ENCODE results near the gene GUCY2C. TPM values are rescaled to one million over a fixed set of nuclear protein-coding genes. Genes with fewer than 3 reads are reported as not detected.

Gene GUCY2C
- total and polyA plus RNA-seq, 2 donors (not counting 1 experiment from before 2014, with no cell fraction given) = 0.28 to 0.37 TPM

DNA sequence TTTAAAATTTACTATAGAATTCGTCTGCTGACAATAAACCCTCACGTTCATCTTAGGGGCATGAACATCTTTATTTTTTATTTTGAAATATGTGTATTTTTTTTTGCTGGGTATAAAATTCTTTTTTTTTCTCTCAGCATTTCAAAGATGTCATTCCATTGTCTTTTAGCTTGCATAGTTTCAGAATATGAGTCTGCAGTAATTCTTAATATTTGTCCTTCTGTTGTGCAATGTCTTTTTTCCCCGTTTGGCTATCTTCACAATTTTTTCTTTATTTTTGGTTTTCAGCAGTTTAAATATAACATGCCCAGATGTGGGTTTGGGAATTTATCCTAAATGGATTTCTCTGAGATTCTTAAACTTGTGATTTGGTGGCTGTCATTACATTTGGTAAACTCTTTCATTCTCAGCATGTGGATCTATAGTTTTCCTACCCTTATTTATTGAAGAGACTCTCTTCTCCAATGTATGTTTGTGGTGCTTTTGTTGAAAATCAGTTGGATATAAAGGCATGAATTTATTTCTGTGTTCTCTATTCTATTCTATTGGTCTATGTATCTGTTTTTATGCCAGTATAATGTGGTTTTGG lies 90.9 kb downstream of the GUCY2C start:
- H3K9me3 Mint-ChIP-seq (ENCODE audit: insufficient read depth) = peaks cover 22% of the 10 kb centered on the region
- no peak overlapping the region for H2AFZ ChIP-seq (ENCODE audit: insufficient read depth, low read depth, low read length, poor library complexity, severe bottlenecking)
- H3K4me2 ChIP-seq (replicated peaks; ENCODE audit: low read depth, low read length, poor library complexity, severe bottlenecking) = no peak overlapping the region
- H3K4me3 ChIP-seq (ENCODE audit: control extremely low read depth in 1 of 5, extremely low read depth in 1 of 5, insufficient read depth in 1 of 5, low read depth in 2 of 5, low read length in 4 of 5) = no peak overlapping the region
- H3K79me2 ChIP-seq (ENCODE audit: control insufficient read depth, insufficient read depth, low read length) = no peaks in the 10 kb centered on the region
- H3K4me1 Mint-ChIP-seq = peaks cover 5% of the 10 kb centered on the region
- no peak overlapping the region for H3K27ac Mint-ChIP-seq
- H3K4me3 Mint-ChIP-seq = no peak overlapping the region
- no peaks in the 10 kb centered on the region for H3K27me3 Mint-ChIP-seq
- H3K9ac ChIP-seq (ENCODE audit: low read length) = no peak overlapping the region
- WGBS (ENCODE audit: insufficient coverage) = no CpG with 5 or more reads among the region's 3 CpGs
- H3K9me3 ChIP-seq (ENCODE audit: control extremely low read depth in 1 of 3, control insufficient read depth in 2 of 3, insufficient read depth in 1 of 3, low read length in 2 of 3) = peaks cover 5 to 34% (median 21%) of the 10 kb centered on the region in 3 donors
- DNase-seq (no peak), ATAC-seq (ENCODE audit: low read depth) (no peak)
- POLR2A ChIA-PET = no interaction called here
- no peaks in the 10 kb centered on the region for H3K27me3 ChIP-seq (replicated peaks in 1 of 4; ENCODE audit: control extremely low read depth in 1 of 4, control insufficient read depth in 3 of 4, insufficient read depth in 4 of 4, low read length in 3 of 4)
- no peaks in the 10 kb centered on the region for H3K36me3 ChIP-seq (replicated peaks in 1 of 2; ENCODE audit: control extremely low read depth in 1 of 2, control insufficient read depth in 1 of 2, extremely low read depth in 1 of 2, insufficient read depth in 2 of 2, low read length in 1 of 2)
- no peaks in the 10 kb centered on the region for H3K4me1 ChIP-seq (ENCODE audit: control insufficient read depth in 2 of 2, insufficient read depth in 2 of 2, low read length in 2 of 2)
- H3K27ac ChIP-seq (ENCODE audit: low read length in 2 of 2) = no peak overlapping the region
- CTCF ChIA-PET = interaction anchor here (0.9 kb wide), 1 partner anchor 9 kb away, joined by 3 read pairs; no protein-coding TSS in a partner anchor
- TF ChIP-seq, protein P1, sequence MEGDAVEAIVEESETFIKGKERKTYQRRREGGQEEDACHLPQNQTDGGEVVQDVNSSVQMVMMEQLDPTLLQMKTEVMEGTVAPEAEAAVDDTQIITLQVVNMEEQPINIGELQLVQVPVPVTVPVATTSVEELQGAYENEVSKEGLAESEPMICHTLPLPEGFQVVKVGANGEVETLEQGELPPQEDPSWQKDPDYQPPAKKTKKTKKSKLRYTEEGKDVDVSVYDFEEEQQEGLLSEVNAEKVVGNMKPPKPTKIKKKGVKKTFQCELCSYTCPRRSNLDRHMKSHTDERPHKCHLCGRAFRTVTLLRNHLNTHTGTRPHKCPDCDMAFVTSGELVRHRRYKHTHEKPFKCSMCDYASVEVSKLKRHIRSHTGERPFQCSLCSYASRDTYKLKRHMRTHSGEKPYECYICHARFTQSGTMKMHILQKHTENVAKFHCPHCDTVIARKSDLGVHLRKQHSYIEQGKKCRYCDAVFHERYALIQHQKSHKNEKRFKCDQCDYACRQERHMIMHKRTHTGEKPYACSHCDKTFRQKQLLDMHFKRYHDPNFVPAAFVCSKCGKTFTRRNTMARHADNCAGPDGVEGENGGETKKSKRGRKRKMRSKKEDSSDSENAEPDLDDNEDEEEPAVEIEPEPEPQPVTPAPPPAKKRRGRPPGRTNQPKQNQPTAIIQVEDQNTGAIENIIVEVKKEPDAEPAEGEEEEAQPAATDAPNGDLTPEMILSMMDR (IDR thresholded peaks at IDR 0.05) = no peak
- no peak for TF ChIP-seq EZH2 (IDR thresholded peaks at IDR 0.05; ENCODE audit: borderline replicate concordance, insufficient read depth, low read depth, low read length, poor library complexity, severe bottlenecking)
- intact Hi-C loops (cut with micrococcal nuclease) = no loop called here
- H4K20me1 ChIP-seq (ENCODE audit: control insufficient read depth, insufficient read depth, low read length, poor library complexity, severe bottlenecking) = no peaks in the 10 kb centered on the region

DNA sequence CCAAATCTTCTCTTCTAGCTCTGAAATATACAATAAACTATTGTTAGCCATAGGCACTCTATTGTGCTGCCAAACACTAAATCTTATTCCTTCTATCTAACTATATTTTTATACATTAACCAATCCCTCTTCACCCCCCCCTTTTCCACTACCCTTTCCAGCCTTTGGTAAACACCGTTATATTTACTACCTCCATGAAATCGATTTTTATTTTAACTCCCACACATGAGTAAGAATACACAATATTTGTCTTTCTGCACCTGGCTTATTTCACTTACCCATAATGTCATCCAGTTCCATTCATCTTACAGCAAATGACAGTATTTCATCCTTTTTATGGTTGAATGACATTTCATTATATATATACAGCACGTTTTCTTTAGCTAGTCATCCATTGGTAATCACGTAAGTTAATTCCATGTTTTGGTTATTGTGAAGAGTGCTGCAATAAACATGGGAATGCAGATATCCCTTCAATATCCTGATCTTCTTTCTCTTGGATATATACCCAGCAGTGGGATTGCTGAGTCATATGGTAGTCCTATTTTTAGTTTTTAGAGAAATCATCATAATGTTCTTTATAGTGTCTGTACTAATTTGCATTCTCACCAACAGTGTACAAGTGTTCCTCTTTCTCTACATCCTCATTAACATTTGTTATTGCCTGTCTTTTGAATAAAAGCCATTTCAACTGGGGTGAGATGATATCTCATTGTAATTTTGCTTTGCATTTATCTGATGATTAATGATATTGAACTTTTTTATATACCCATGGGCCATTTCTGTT lies 94.5 kb downstream of the GUCY2C start:
- H3K4me1 ChIP-seq (ENCODE audit: control insufficient read depth in 2 of 2, insufficient read depth in 2 of 2, low read length in 2 of 2) = no peaks in the 10 kb centered on the region
- Mint-ChIP-seq H3K4me3 (no peak overlapping the region), H3K27me3 (no peaks in the 10 kb centered on the region), H3K4me1 (peaks cover 5% of the 10 kb centered on the region), H3K27ac (no peak overlapping the region), H3K9me3 (ENCODE audit: insufficient read depth) (peaks cover 15% of the 10 kb centered on the region)
- no peaks in the 10 kb centered on the region for H3K27me3 ChIP-seq (replicated peaks in 1 of 4; ENCODE audit: control extremely low read depth in 1 of 4, control insufficient read depth in 3 of 4, insufficient read depth in 4 of 4, low read length in 3 of 4)
- no peaks in the 10 kb centered on the region for H4K20me1 ChIP-seq (ENCODE audit: control insufficient read depth, insufficient read depth, low read length, poor library complexity, severe bottlenecking)
- CTCF ChIA-PET = no interaction called here
- no peak for ATAC-seq (ENCODE audit: low read depth)
- TF ChIP-seq EZH2 (IDR thresholded peaks at IDR 0.05; ENCODE audit: borderline replicate concordance, insufficient read depth, low read depth, low read length, poor library complexity, severe bottlenecking) = no peak
- TF ChIP-seq, protein P1 (IDR thresholded peaks at IDR 0.05) = no peak
- 100% methylated on average over 1 of the region's 4 CpGs for WGBS (ENCODE audit: insufficient coverage)
- peaks cover 2 to 38% (median 17%) of the 10 kb centered on the region in 3 donors for H3K9me3 ChIP-seq (ENCODE audit: control extremely low read depth in 1 of 3, control insufficient read depth in 2 of 3, insufficient read depth in 1 of 3, low read length in 2 of 3)
- H3K4me3 ChIP-seq (ENCODE audit: control extremely low read depth in 1 of 5, extremely low read depth in 1 of 5, insufficient read depth in 1 of 5, low read depth in 2 of 5, low read length in 4 of 5) = no peak overlapping the region
- POLR2A ChIA-PET = no interaction called here
- no peak overlapping the region for H3K27ac ChIP-seq (ENCODE audit: low read length in 2 of 2)
- H3K4me2 ChIP-seq (replicated peaks; ENCODE audit: low read depth, low read length, poor library complexity, severe bottlenecking) = no peak overlapping the region
- H3K9ac ChIP-seq (ENCODE audit: low read length) = no peak overlapping the region
- H2AFZ ChIP-seq (ENCODE audit: insufficient read depth, low read depth, low read length, poor library complexity, severe bottlenecking) = no peak overlapping the region
- DNase-seq = no peak
- intact Hi-C loops (cut with micrococcal nuclease) = no loop called here
- no peaks in the 10 kb centered on the region for H3K79me2 ChIP-seq (ENCODE audit: control insufficient read depth, insufficient read depth, low read length)
- no peaks in the 10 kb centered on the region for H3K36me3 ChIP-seq (replicated peaks in 1 of 2; ENCODE audit: control extremely low read depth in 1 of 2, control insufficient read depth in 1 of 2, extremely low read depth in 1 of 2, insufficient read depth in 2 of 2, low read length in 1 of 2)
